GM18951 (cell line): ENCODE data around the gene CLEC4A.
"Not testable (repeated sequence)": the region's sequence is repeated elsewhere in the genome, so short reads cannot be mapped to it uniquely, and the experiment has no call there.

ENCODE experiments used
- POLR2A ChIP-seq: IDR thresholded peaks from 4 replicates; pipeline ENCODE4 v1.6.1; 2011; ENCODE audit warnings: mild to moderate bottlenecking; ENCODE audit not compliant: insufficient read length, insufficient read depth; ENCODE audit errors: extremely low read depth
- in situ Hi-C: fragments of 300-500 bp; cut with MboI; formaldehyde crosslinking; loops from one replicate; pipeline ENCODE4 v1.12.0; 2022; ENCODE audit warnings: low sequenced_read_pairs, mixed read lengths, inconsistent platforms; ENCODE audit not compliant: unreplicated experiment

Gene CLEC4A

GRCh38 chr12:8156416-8156815, 33.0 kb downstream of the CLEC4A start:
- no peak for TF ChIP-seq POLR2A
- in situ Hi-C loops = no loop called here

GRCh38 chr12:8156845-8157244, 33.4 kb downstream of the CLEC4A start, which contains the start of gene ZNF705A:
Gene ZNF705A, plus strand, starts transcription at chr12:8157015. Its CDS starts 15,611 bp downstream, at chr12:8172626.
- no peak for TF ChIP-seq POLR2A

GRCh38 chr12:8157484-8158198, 34.2 kb downstream of the CLEC4A start:
- in situ Hi-C loops = no loop called here
- TF ChIP-seq POLR2A = no peak

More at GRCh38 chr12:8156845-8157244, 33.4 kb downstream of the CLEC4A start, which contains the start of gene ZNF705A:
- in situ Hi-C loops = no loop called here

- in situ Hi-C loops = not testable (repeated sequence)
These were observed 49.5 kb downstream of the CLEC4A start for GRCh38 chr12:8172911-8173310.

GRCh38 chr12:8179989-8180585, 56.7 kb downstream of the CLEC4A start:
- TF ChIP-seq POLR2A = peak; percentile 36
- in situ Hi-C loops = not testable (repeated sequence)

GRCh38 chr12:8181271-8181670, 57.9 kb downstream of the CLEC4A start:
- in situ Hi-C loops = not testable (repeated sequence)

GRCh38 chr12:8182923-8183322, 59.5 kb downstream of the CLEC4A start:
- in situ Hi-C loops = not testable (repeated sequence)

GRCh38 chr12:8183346-8183745, 59.9 kb downstream of the CLEC4A start:
- in situ Hi-C loops = not testable (repeated sequence)

GRCh38 chr12:8184206-8184605, 60.8 kb downstream of the CLEC4A start:
- in situ Hi-C loops = not testable (repeated sequence)

GRCh38 chr12:8188088-8188487, 64.7 kb downstream of the CLEC4A start:
- in situ Hi-C loops = not testable (repeated sequence)
